Psoas muscle (tissue), 8 donors: ENCODE results near the gene CHCHD10. TPM values are rescaled to one million over a fixed set of nuclear protein-coding genes. Genes with fewer than 3 reads are reported as not detected.

Experiments
- ATAC-seq, 4 donors: fragments of 200-7000 bp; cut with Tn5 transposase; one replicate each; pipeline ENCODE4 v1.9.1; 2020; ENCODE audit warnings: moderate library complexity in 3 of 4, mild to moderate bottlenecking in 2 of 4
- DNase-seq, 2 donors: peaks; one replicate each; pipeline ENCODE4 v3.0.0-alpha.2; 2020
- H3K27ac ChIP-seq: fragments of 200-600 bp; one replicate; pipeline ENCODE4 v1.8.0; 2022
- H3K27me3 ChIP-seq, 3 donors: fragments of 200-600 bp in 1 of 3; one replicate each; pipeline versions ENCODE4 v1.6.1 to v1.8.0; 2013 to 2022; ENCODE audit warnings: low read length in 2 of 3, mild to moderate bottlenecking in 2 of 3, moderate library complexity in 1 of 3; ENCODE audit not compliant: insufficient read depth in 3 of 3
- H3K36me3 ChIP-seq, 2 donors: fragments of 200-600 bp in 1 of 2; one replicate each; pipeline versions ENCODE4 v1.6.1 to v1.8.0; 2013 to 2022; ENCODE audit warnings: low read depth in 1 of 2, mild to moderate bottlenecking in 1 of 2, moderate library complexity in 1 of 2; ENCODE audit not compliant: insufficient read depth in 1 of 2
- H3K4me1 ChIP-seq: fragments of 200-600 bp; one replicate; pipeline ENCODE4 v1.8.0; 2022
- H3K4me3 ChIP-seq: fragments of 200-600 bp; one replicate; pipeline ENCODE4 v1.8.0; 2022; ENCODE audit warnings: mild to moderate bottlenecking
- H3K9me3 ChIP-seq: fragments of 200-600 bp; one replicate; pipeline ENCODE4 v1.8.0; 2022
- WGBS, 3 donors: extraction: QIAGEN DNeasy Blood & Tissue Kit; methylation state at CpG; one replicate each; pipeline versions ENCODE4 v1.1.6 to v1.1.7; 2013; 5-methylcytosine and 5-hydroxymethylcytosine counted together
- intact Hi-C, 2 donors: fragments of 100-400 bp; cut with DNase I; formaldehyde crosslinking; loops; one replicate each; pipeline versions ENCODE4 v1.11.0 to v1.14.2; 2022
- polyA plus RNA-seq, 3 donors: library from polyadenylated mRNA; stranded (reverse); fragments of 200-250 nt; gene quantifications; one replicate each; pipeline ENCODE4 v1.2.3, GENCODE V29; 2013
- total RNA-seq, 4 donors: library from RNA; stranded (reverse); fragmentation: NEBNext Ultra II Directional in 2 of 4; extraction: Animal tissue kit (Norgen Biotek cat#: 25700) in 2 of 4; gene quantifications; one replicate each; pipeline versions ENCODE4 v1.2.1 to v1.2.4, GENCODE V29; 2021 to 2023
- TF ChIP-seq, protein P1 (sequence below): fragments of 200-600 bp; IDR thresholded peaks from one replicate; pipeline ENCODE4 v1.8.0; 2022; ENCODE audit warnings: antibody characterized with exemption
- donor health status: healthy with polysubstance abuse.
- donor health status: DM: no; HTN: no; CAD: no; lungs with moderate emphysema.
- donor health status: Bipolar disorder and iron deficiency.
- donor health status: healthy.
- donor health status: DM: yes; HTN: yes; CAD: no.
- donor health status: DM: no; HTN: no; CAD: no.
- donor health status: DM: no; HTN: no; CAD: no.
- donor health status: DM: yes; HTN: yes; CAD: no.

CHCHD10 gene
- total and polyA plus RNA-seq, 7 donors: 460 to 1,066 (median 752) TPM

GRCh38 chr22:23764899-23765881, 2.6 kb downstream of the CHCHD10 start:
- TF ChIP-seq, protein P1, sequence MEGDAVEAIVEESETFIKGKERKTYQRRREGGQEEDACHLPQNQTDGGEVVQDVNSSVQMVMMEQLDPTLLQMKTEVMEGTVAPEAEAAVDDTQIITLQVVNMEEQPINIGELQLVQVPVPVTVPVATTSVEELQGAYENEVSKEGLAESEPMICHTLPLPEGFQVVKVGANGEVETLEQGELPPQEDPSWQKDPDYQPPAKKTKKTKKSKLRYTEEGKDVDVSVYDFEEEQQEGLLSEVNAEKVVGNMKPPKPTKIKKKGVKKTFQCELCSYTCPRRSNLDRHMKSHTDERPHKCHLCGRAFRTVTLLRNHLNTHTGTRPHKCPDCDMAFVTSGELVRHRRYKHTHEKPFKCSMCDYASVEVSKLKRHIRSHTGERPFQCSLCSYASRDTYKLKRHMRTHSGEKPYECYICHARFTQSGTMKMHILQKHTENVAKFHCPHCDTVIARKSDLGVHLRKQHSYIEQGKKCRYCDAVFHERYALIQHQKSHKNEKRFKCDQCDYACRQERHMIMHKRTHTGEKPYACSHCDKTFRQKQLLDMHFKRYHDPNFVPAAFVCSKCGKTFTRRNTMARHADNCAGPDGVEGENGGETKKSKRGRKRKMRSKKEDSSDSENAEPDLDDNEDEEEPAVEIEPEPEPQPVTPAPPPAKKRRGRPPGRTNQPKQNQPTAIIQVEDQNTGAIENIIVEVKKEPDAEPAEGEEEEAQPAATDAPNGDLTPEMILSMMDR: no peak
- peaks cover 30% of the 10 kb centered on the region for H3K4me1 ChIP-seq

DNA sequence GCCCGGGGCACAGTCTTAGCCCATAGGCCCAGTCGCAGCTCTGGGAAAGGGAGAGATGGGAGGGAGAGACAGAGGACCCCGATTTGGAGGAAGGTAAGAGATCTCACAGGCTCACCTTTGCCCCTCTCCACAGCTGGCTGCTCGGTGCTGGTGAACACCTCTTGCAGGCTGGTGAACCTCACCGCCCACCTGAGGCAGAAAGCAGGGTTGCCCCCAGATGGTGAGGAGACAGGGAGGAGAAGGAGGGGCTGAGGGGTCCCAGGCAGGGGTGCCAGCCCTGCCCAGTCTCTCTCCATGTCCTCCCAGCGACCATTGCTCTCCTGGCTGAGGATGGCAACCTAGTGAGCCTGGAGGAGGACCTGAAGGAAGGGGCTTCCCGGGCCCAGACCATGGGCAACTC, 3.8 kb downstream of the CHCHD10 start:
- ATAC-seq: no peak
- intact Hi-C loops: no loop called here
- no peaks in the 10 kb centered on the region for H3K27me3 ChIP-seq
- no peaks in the 10 kb centered on the region for H3K9me3 ChIP-seq
- 61 to 73% (median 68%) methylated on average over 6 to 7 of the region's 7 CpGs for WGBS, 3 donors
- TF ChIP-seq, protein P1: no peak
- peaks cover 0 to 20% of the 10 kb centered on the region in 2 donors for H3K36me3 ChIP-seq
- H3K27ac ChIP-seq: no peak overlapping the region
- no peak for DNase-seq
- peaks cover 29% of the 10 kb centered on the region for H3K4me1 ChIP-seq
- peak overlapping the region; percentile 79 for H3K4me3 ChIP-seq

More at GRCh38 chr22:23764899-23765881, 2.6 kb downstream of the CHCHD10 start:
- intact Hi-C loops: loop anchor here (5.0 kb wide), 3 partner anchors 82 to 223 kb away; no protein-coding TSS in a partner anchor
- peak in 1 of 2 donors; percentile 65 for DNase-seq
- Histone ChIP-seq H3K27ac (peak overlapping the region; percentile 27), H3K9me3 (no peaks in the 10 kb centered on the region), H3K4me3 (peak overlapping the region; percentile 79), H3K36me3 (peaks cover 0 to 20% of the 10 kb centered on the region in 2 donors), H3K27me3 (no peaks in the 10 kb centered on the region)
- 39 to 54% (median 46%) methylated on average over 9 of the region's 9 CpGs for WGBS, 3 donors
- ATAC-seq: peak in 2 of 4 donors; percentile 10 to 16

DNA sequence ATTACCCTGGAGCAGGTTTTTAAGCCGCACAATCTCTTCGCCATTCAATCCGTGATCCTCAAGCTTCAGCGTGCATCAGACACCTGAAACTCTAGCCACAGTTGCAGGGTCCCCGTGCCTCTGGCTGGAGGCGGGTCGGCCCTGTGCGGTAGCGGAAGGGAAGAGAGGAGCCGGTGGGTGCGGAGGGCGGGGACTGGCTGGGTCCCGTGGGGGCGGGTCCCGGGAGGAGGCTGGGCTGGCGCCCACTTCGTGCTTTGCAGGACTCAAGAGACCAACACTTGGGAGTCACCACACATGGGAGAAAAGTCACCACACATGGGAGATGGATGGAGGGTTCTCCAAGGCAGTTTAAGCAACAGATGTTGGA, 4.2 kb downstream of the CHCHD10 start:
- ATAC-seq (no peak), DNase-seq (peak in 1 of 2 donors; percentile 72)
- TF ChIP-seq, protein P1: no peak
- Histone ChIP-seq H3K4me3 (no peak overlapping the region), H3K27me3 (no peaks in the 10 kb centered on the region), H3K9me3 (no peaks in the 10 kb centered on the region), H3K36me3 (peaks cover 0 to 20% of the 10 kb centered on the region in 2 donors), H3K4me1 (peaks cover 25% of the 10 kb centered on the region), H3K27ac (no peak overlapping the region)
- 34 to 47% (median 37%) methylated on average over 17 of the region's 17 CpGs for WGBS, 3 donors
- intact Hi-C loops: no loop called here

DNA sequence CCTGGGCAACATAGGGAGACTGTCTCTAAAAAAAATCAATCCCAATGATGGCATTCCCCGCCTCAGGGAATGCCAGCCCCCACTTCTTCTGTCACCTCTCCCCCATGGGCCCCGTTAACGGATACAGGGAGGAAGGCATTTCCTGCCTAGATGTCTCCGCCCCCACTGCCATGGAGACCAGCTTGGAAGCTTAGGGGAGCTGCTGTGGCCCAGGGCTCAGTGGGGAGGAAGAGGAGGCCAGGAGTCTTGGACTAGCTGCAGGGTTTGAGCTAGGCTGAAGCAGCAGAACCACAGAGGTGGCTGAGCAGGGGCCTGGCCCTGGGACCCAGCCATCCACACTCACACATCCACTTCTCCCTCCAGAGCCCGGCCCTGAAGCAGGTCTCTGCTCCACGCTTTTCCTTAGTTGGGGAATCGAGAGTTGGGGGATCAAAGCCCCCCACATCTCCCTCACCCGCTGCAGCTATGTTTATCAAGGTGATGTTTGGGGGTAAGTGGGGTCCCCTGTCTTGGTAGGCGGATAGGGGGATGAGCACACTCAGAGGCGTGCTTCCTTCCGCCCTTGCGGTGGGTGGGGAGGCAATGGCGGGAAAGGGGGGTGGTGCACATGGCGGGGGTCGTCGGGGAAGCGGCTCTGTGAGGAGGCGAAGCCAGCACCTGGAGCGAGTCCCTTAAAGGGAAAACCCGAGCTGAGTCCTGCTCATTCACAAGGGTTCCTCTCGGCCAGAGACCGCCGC, 4.8 kb downstream of the CHCHD10 start, which contains the start of gene C22orf15:
Gene C22orf15 (plus strand): TSS at position 149 of the 737 bp plus-strand sequence. CDS start 317 bp downstream, at position 466.
- Histone ChIP-seq H3K4me3 (no peak within 1 kb of the TSS), H3K27ac (peak within 1 kb of the TSS; percentile 46), H3K36me3 (peaks cover 0 to 20% of the 10 kb centered on the region in 2 donors), H3K27me3 (no peaks in the 10 kb centered on the region), H3K4me1 (peaks cover 24% of the 10 kb centered on the region), H3K9me3 (no peaks in the 10 kb centered on the region)
- intact Hi-C loops: no loop called here
- DNase-seq (peak in 1 of 2 donors; percentile 62), ATAC-seq (no peak)
- 50 to 57% (median 56%) methylated on average over 22 to 23 of the region's 23 CpGs for WGBS, 3 donors
- TF ChIP-seq, protein P1: no peak
